Thyroid gland (tissue), 4 donors: ENCODE measurements around the gene SPG7.

Experiments used
- POLR2A ChIP-seq, 2 donors: fragments of 450-650 bp; IDR thresholded peaks; one replicate each; pipeline ENCODE4 v1.6.1; 2017; ENCODE audit warnings: antibody characterized with exemption in 2 of 2, mild to moderate bottlenecking in 2 of 2, moderate library complexity in 1 of 2
- TF ChIP-seq, protein P1 (sequence below), 6 experiments: fragments of 200-600 bp in 3 of 6; fragments of 450-650 bp in 3 of 6; sonication (generic) in 3 of 6; IDR thresholded peaks; one replicate each; pipeline ENCODE4 v1.5.1; 2016 to 2019; ENCODE audit warnings: antibody characterized with exemption in 6 of 6, mild to moderate bottlenecking in 2 of 6, inconsistent platforms in 1 of 6, moderate library complexity in 1 of 6

DNA sequence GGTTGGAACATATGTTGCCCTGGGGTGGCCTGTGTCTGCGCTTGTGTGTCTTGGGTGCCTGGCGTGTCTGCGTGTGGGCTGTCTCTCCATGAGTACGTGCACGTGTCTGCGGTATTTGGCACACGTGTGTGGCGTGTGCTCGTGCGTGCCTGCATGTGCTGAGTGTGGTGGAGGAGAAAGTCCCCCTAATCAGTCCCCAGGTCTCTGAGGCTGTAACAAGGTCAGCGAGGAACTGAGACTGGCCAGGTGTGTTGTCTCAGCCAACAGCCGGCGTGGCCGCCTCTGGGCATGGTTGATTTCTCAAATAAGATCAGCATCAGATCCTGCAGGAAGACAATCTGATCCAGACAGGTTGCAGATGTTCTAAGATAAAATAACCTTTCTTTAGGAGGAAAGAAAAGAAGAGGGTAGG is 63.9 kb downstream of the SPG7 start:
- TF ChIP-seq POLR2A (IDR thresholded peaks at IDR 0.05), result no peak
- TF ChIP-seq, protein P1, sequence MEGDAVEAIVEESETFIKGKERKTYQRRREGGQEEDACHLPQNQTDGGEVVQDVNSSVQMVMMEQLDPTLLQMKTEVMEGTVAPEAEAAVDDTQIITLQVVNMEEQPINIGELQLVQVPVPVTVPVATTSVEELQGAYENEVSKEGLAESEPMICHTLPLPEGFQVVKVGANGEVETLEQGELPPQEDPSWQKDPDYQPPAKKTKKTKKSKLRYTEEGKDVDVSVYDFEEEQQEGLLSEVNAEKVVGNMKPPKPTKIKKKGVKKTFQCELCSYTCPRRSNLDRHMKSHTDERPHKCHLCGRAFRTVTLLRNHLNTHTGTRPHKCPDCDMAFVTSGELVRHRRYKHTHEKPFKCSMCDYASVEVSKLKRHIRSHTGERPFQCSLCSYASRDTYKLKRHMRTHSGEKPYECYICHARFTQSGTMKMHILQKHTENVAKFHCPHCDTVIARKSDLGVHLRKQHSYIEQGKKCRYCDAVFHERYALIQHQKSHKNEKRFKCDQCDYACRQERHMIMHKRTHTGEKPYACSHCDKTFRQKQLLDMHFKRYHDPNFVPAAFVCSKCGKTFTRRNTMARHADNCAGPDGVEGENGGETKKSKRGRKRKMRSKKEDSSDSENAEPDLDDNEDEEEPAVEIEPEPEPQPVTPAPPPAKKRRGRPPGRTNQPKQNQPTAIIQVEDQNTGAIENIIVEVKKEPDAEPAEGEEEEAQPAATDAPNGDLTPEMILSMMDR (IDR thresholded peaks at IDR 0.05), result no peak
